Erythroblast (primary cell): Measurements from ENCODE around the gene NEUROG1.

Source experiments
- GATA1 ChIP-seq: IDR thresholded peaks from 2 replicates; pipeline ENCODE4 v1.6.1; 2011; ENCODE audit warnings: low read depth, mild to moderate bottlenecking, control low read depth, low read length, moderate library complexity
- POLR2A ChIP-seq: IDR thresholded peaks from 2 replicates; pipeline ENCODE4 v1.6.1; 2011; ENCODE audit warnings: mild to moderate bottlenecking, low read length

DNA sequence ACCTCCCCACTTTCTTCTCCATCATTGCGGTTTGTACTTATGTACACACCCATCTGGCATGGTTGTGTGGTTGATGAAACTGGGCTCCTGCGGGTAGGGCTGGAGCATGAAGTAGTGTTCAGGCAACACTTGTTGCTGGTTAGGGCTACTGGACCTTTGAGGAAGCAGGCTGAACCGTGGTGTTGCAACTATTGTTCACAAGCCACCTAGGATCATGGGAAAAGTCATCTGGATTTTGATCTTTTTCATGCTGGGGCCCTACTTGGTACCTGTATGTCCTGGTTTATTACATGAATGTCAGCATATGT lies 43.5 kb downstream of the NEUROG1 start:
- TF ChIP-seq POLR2A = no peak
- no peak for TF ChIP-seq GATA1
